NCI-H524 treated with DMSO at 0.1 percent for 48 hours (cell line): ENCODE measurements around the gene ZFYVE26.

Experiments used
- DNase-seq: peaks from one replicate; lab custom pipeline; 2025; lab: John Stamatoyannopoulos, UW

The ZFYVE26 gene

GRCh38 chr14:67815573-67816225, 691 bp downstream of the ZFYVE26 start:
- no peak for DNase-seq

- no peak for DNase-seq
These were observed 1.6 kb downstream of the ZFYVE26 start for GRCh38 chr14:67814821-67815220.

- no peak for DNase-seq
These were observed 10.1 kb downstream of the ZFYVE26 start for GRCh38 chr14:67806246-67806645.

- DNase-seq: no peak
These were observed 15.6 kb downstream of the ZFYVE26 start for GRCh38 chr14:67800743-67801142.

- no peak for DNase-seq
These were observed 17.7 kb downstream of the ZFYVE26 start for GRCh38 chr14:67798731-67799130.

GRCh38 chr14:67787673-67788072, 28.7 kb downstream of the ZFYVE26 start:
- DNase-seq: no peak

GRCh38 chr14:67785270-67786109, 30.9 kb downstream of the ZFYVE26 start:
- no peak for DNase-seq

GRCh38 chr14:67784244-67784823, 32.1 kb downstream of the ZFYVE26 start:
- no peak for DNase-seq

GRCh38 chr14:67782090-67782489, 34.3 kb downstream of the ZFYVE26 start:
- DNase-seq: no peak

- no peak for DNase-seq
These were observed 37.6 kb downstream of the ZFYVE26 start for GRCh38 chr14:67778792-67779191.

GRCh38 chr14:67776653-67777322, 39.6 kb downstream of the ZFYVE26 start:
- DNase-seq: no peak

- no peak for DNase-seq
These were observed 42.5 kb downstream of the ZFYVE26 start for GRCh38 chr14:67773844-67774377.

- no peak for DNase-seq
These were observed 48.2 kb downstream of the ZFYVE26 start for GRCh38 chr14:67768219-67768618.

GRCh38 chr14:67766035-67766680, 50.2 kb downstream of the ZFYVE26 start:
- DNase-seq: no peak

- no peak for DNase-seq
These were observed 51.1 kb downstream of the ZFYVE26 start for GRCh38 chr14:67765192-67765834.

- no peak for DNase-seq
These were observed 51.9 kb downstream of the ZFYVE26 start for GRCh38 chr14:67764496-67764895.

- no peak for DNase-seq
These were observed 53.1 kb downstream of the ZFYVE26 start for GRCh38 chr14:67763158-67763822.

- no peak for DNase-seq
These were observed 54.3 kb downstream of the ZFYVE26 start for GRCh38 chr14:67762051-67762450.

- no peak for DNase-seq
These were observed 56.5 kb downstream of the ZFYVE26 start for GRCh38 chr14:67759916-67760315.

GRCh38 chr14:67757175-67757574, 59.2 kb downstream of the ZFYVE26 start:
- no peak for DNase-seq

GRCh38 chr14:67756496-67756895, 59.9 kb downstream of the ZFYVE26 start:
- no peak for DNase-seq
